GM18526 (cell line): ENCODE data around the gene LDLRAD2.

ENCODE experiments used
- POLR2A ChIP-seq: IDR thresholded peaks from 3 replicates; pipeline ENCODE4 v1.6.1; 2011; ENCODE audit not compliant: insufficient read length; ENCODE audit errors: extremely low read depth

The LDLRAD2 gene

GRCh38 chr1:21818656-21819055, 6.6 kb downstream of the LDLRAD2 start:
- no peak for TF ChIP-seq POLR2A

DNA sequence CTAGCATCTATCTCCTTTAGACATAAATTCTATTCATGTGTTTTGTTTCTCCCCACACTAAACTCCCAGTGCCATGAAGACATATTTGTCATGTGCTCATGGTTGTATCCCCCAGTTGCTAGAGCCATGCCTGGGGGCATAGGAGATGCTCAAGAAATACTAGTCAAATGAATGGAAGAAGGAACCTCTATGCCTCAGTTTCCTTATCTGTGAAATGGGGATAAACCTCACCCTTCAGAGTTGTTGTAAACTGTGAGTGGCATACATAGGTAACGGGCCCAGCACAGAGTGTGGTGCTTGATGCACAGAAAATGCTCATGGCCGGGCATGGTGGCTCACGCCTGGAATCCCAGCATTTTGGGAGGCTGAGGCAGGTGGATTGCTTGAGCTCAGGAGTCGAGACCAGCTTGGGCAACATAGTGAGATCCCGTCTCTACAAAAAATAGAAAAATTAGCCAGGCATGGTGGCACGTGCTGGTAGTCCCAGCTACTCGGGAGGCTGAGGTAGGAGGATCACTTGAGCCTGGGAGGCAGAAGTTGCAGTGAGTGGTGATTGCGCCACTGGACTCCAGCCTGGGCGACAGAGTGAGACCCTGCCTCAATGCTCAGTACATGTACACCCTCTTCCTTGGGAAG, 8.7 kb downstream of the LDLRAD2 start:
- TF ChIP-seq POLR2A, result no peak

GRCh38 chr1:21821385-21822019, 9.4 kb downstream of the LDLRAD2 start:
- no peak for TF ChIP-seq POLR2A

- TF ChIP-seq POLR2A, result no peak
Measured at GRCh38 chr1:21822349-21822748, 10.3 kb downstream of the LDLRAD2 start.

DNA sequence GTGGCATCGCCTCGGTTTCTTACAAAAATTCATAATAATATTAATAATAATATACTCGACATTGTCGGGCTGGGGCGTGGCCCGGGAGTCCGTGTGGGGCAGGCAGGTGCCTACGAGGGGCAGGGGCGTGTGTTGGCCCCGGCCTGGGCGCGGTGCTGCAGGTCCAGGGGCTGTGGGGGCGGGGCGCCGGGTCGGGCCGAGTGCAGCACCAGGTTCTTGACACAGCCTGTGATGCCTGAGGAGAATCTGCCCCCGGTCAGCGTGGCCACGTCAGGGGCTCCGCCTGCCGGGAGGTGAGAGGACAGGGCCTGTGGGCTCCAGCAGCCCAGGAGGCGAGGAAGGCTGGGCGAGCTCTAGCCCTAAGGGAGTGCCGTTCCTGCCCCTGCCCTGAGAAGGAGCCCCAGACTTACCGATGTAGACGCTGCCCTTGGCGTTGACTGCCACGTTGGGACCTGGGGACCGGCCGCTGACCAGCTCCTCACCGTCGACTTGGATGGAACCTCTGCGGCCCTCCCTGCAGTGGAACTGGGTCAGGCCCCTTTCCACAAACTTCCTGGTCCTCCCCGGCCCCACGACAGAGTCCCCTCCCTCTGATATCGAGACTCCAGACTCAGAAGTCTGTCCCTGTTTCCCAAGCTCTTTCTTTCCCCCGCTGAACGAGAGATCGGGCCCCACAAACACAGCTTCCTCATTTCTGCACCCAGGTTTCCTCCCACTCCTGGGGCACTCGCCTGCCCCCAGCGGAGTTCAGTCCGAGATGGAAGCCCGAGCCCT, 11.3 kb downstream of the LDLRAD2 start:
- no peak for TF ChIP-seq POLR2A

DNA sequence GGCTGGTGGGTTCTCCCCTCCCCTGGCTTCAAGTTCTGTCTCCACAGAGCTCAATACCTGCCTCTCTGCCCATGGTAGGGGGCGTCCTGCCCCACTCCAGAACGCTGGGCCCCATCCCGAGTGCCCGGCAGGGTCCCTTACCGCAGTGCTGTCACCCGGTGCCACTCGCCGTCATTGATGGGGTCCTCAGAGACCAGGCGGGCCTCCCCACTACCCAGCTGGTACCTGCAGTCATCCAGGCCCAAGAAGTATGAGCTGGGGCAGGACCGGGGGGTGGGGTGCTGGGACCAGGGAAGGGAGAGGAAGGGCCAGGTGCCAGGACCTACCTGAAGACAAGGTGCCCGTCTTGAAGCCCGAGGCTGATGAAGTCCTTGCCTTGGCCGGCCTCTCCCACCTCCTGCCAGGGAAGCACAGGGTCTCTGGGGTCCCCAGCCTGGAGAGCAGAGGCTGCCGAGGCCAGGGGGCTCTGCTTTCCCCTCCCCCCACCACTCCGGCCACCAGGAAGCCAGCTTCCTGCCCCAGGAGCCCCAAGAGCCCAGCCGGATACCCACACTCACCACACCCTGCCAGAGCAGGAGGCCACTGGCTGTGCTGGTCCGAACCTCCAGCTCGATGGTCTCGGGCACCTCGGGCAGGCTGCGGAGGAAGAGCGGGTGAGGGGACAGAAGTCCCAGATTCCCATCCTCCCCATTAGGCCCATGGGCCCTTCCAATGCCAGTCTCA, 12.1 kb downstream of the LDLRAD2 start:
- TF ChIP-seq POLR2A, result no peak

GRCh38 chr1:21824926-21825325, 12.9 kb downstream of the LDLRAD2 start:
- no peak for TF ChIP-seq POLR2A

DNA sequence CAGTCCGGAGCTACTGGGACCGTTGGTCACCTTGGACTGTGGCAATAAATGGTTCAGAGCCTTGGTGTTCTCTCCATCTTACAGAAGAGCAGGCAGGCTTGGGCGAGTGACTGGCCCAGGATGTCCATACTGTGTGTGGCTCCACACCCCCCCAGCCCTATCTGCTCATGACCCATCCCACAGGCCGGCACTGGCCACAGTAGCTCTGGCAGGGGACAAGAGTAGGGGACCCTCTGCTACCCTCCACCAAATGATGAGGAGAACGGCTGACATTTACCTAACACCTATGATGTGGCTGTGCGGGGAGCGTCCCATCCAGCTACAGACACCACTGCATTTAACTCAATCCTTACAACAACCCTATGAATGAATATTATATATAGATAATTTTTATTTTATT, 13.3 kb downstream of the LDLRAD2 start:
- TF ChIP-seq POLR2A, result no peak

- no peak for TF ChIP-seq POLR2A
Measured at GRCh38 chr1:21827141-21827679, 15.1 kb downstream of the LDLRAD2 start.

- TF ChIP-seq POLR2A, result no peak
Measured at GRCh38 chr1:21828075-21828474, 16.0 kb downstream of the LDLRAD2 start.

DNA sequence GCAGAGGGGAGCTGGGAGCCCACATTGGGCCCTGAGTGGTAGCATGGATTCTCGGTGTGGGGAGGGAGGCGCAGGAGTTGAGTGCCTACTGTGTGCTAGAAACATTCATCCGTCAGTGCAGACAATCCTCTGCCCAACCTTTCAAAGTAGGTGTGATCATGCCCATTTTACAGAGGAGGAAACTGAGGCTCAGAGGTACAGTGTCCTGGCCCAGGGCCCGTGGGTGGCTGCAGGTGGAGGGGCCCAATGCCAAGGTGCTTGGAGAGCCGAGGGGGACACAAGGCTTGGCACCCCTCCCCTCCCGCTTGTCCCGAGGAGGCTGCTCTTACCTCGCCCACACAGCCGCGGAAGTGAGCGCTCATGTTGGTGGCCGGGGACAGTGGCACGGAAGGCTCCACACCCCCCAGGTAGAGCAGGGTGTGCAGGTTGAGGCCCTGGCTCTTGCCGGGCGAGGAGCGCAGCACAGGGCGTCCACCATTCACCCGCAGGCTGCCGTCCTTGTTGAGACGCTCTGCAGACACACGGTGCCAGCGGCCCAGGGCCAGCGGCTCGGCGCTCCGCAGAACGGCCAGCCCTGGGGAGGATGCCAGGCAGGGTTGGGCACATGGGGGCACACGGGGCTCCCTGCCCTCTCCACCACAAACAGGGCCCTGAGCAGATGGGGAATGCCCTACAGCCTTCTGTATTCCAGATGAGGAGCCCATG, 16.6 kb downstream of the LDLRAD2 start:
- no peak for TF ChIP-seq POLR2A

- no peak for TF ChIP-seq POLR2A
Measured at GRCh38 chr1:21829294-21829693, 17.2 kb downstream of the LDLRAD2 start.

DNA sequence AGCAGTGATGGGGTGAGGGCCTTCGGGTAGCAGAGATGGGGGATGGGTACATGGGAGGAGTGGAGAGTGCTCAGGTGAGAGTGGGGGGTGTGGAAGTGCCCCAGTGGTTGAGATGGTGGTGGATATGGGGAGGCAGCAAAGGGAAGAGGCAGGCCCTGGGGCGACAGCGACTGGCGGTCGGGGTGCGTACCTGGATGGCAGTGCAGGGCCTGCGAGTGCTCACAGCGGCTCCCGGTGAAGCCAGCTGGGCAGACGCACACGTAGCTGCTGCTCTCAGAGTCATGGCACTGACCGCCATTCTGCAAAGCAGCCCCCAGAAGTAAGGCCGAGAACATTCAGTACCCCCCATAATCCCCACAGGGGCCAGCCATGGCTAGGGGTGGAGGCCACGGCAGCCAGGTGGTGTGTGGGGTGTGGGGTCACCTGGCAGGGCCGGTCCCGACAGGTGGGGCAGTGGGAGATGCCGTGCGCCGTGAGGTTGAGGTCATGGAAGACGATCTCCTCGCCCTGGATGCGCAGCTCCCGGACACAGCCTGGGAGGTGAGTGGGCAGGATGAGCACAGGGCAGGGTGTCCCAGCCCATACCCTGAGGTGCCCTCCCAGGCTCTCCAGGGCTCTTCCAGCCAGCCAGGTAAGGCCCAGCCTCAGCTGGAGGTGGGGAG, 18.9 kb downstream of the LDLRAD2 start:
- TF ChIP-seq POLR2A, result no peak

DNA sequence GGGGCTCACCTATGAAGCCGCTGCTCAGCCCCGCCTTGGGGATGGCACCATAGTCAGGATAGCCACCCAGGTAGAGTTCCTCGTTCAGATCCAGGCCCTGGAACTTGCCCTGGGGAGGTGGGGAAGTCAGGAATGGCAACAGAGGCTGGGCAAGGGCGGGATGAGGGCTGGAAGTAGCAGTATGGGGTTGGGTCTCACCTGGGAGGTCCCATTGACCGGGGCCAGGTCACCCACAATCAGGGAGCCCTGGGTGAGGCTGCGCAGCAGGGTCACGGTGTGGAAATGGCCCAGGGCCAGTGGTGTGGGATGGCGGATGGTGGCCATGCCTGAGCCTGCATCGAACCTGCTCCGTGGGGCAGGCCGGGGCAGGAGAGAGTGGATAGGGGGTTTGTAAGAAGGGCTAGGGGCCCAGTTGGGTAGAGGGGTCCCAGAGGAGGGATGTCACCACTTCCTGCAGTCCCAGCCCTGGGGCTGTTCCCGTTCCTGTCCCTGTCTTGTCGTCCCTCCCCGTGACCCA, 19.4 kb downstream of the LDLRAD2 start:
- TF ChIP-seq POLR2A, result no peak
